BLaER1 treated with 17β-estradiol and CSF1 and Interleukin-3, amounts not matched to agents 10 nM and 100 nM (cell line): Measurements from ENCODE around the gene ANKRD13A.

ENCODE experiments used
- H3K27ac ChIP-seq, 11 experiments: shearing (Covaris generic); formaldehyde crosslinking; 2 replicates each; pipeline ENCODE4 v1.8.1; 2022
- H3K27me3 ChIP-seq, 11 experiments: shearing (Covaris generic); formaldehyde crosslinking; 2 replicates each; pipeline ENCODE4 v1.8.1; 2022
- H3K36me3 ChIP-seq, 11 experiments: shearing (Covaris generic); formaldehyde crosslinking; 2 replicates each; pipeline ENCODE4 v1.8.1; 2022
- H3K4me1 ChIP-seq, 10 experiments: shearing (Covaris generic); formaldehyde crosslinking; 2 replicates each; pipeline ENCODE4 v1.8.1; 2022
- H3K4me2 ChIP-seq, 11 experiments: shearing (Covaris generic); formaldehyde crosslinking; 2 replicates each; pipeline ENCODE4 v1.8.1; 2022
- H3K4me3 ChIP-seq, 10 experiments: shearing (Covaris generic); formaldehyde crosslinking; 2 replicates each; pipeline ENCODE4 v1.8.1; 2022
- H3K9ac ChIP-seq, 11 experiments: shearing (Covaris generic); formaldehyde crosslinking; 2 replicates each; pipeline ENCODE4 v1.8.1; 2022
- H3K9me3 ChIP-seq, 11 experiments: shearing (Covaris generic); formaldehyde crosslinking; replicated peaks in 1 of 11; 2 replicates each; pipeline ENCODE4 v1.8.1; 2022
- H4K20me1 ChIP-seq, 11 experiments: shearing (Covaris generic); formaldehyde crosslinking; 2 replicates each; pipeline ENCODE4 v1.8.1; 2022
- Cebpa-rat ChIP-seq, 11 experiments: shearing (Covaris generic); IDR thresholded peaks; 2 replicates each; pipeline ENCODE4 v1.8.1; 2022

ANKRD13A gene

DNA sequence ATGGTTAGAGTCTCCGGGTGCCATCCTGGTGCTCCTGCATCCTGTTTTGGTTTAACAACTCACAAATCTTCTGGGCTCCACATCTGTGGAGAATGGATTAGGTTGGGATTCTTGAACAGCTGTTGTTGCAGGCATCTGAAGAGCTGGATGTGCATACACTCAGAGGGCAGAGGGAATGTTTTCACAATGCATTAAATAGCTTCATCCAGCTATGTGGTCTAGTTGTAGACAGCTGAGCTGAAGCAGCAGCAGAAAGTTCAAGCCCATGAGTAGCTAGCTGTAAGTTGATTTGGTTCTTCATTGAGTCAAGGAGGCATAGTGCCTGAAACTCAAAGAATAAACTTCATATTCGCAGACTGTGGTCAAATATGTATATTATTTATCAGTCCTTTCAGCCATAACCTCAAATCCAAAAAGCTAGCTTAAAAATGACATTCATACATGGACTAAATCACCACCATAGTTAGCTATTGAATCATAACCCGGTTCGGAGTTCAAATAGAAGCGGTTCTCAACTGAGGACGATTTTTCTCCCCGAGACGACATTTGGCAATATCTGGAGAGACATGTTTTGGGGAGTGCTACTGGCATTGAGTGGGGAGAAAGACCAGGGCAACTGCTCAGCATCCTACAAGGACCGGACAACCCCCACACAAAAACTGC, 858 bp upstream of the ANKRD13A start:
- peak overlapping the region; percentile 91 to 98 (median 96) for H3K9ac ChIP-seq
- TF ChIP-seq Cebpa-rat (IDR thresholded peaks at IDR 0.05): no peak
- H3K27ac ChIP-seq: peak overlapping the region; percentile 92 to 99 (median 97); a peak in 21 of 22 replicates

DNA sequence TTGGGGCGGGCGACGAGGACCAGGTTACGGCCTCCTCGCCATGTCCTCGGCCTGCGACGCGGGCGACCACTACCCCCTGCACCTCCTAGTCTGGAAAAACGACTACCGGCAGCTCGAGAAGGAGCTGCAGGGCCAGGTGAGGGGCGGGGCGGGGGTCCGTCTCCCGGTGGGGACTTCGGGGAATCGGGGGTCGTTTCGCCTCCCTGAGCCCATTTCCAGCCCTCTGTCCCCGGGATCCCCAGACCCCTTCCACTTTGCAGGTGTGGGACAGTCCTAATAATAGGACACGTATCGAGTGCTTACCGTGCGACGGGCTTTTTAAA, 380 bp downstream of the ANKRD13A start:
- no peak for TF ChIP-seq Cebpa-rat (IDR thresholded peaks at IDR 0.05)
- peaks cover 9 to 25% (median 16%) of the 10 kb centered on the region in 11 experiments; a peak in 18 of 22 replicates for H3K36me3 ChIP-seq
- peaks cover 28 to 55% (median 39%) of the 10 kb centered on the region in 10 experiments for H3K4me1 ChIP-seq
- H3K27ac ChIP-seq: peak overlapping the region; percentile 92 to 99 (median 97)
- peaks cover 0 to 34% (median 23%) of the 10 kb centered on the region in 11 experiments; a peak in 18 of 22 replicates for H3K27me3 ChIP-seq
- H3K9me3 ChIP-seq: peaks cover 0 to 1% (median 0%) of the 10 kb centered on the region in 11 experiments; a peak in 1 of 22 replicates
- H4K20me1 ChIP-seq: peaks cover 0 to 44% (median 8%) of the 10 kb centered on the region in 11 experiments; a peak in 10 of 22 replicates
- peak overlapping the region; percentile 91 to 98 (median 96) for H3K9ac ChIP-seq
- H3K4me3 ChIP-seq: peak overlapping the region; percentile 85 to 98 (median 94)
- peak overlapping the region; percentile 89 to 98 (median 93) for H3K4me2 ChIP-seq

More for the DNA sequence above, 858 bp upstream of the ANKRD13A start:
- no peaks in the 10 kb centered on the region for H3K9me3 ChIP-seq
- H3K4me2 ChIP-seq: peak overlapping the region; percentile 89 to 98 (median 93)
- peaks cover 0 to 34% (median 23%) of the 10 kb centered on the region in 11 experiments; a peak in 18 of 22 replicates for H3K27me3 ChIP-seq
- peaks cover 39 to 66% (median 48%) of the 10 kb centered on the region in 10 experiments for H3K4me1 ChIP-seq
- H3K4me3 ChIP-seq: peak overlapping the region; percentile 85 to 98 (median 94); a peak in 19 of 20 replicates
- H4K20me1 ChIP-seq: peaks cover 0 to 43% (median 19%) of the 10 kb centered on the region in 11 experiments; a peak in 13 of 22 replicates
- peaks cover 7 to 19% (median 10%) of the 10 kb centered on the region in 11 experiments; a peak in 18 of 22 replicates for H3K36me3 ChIP-seq

DNA sequence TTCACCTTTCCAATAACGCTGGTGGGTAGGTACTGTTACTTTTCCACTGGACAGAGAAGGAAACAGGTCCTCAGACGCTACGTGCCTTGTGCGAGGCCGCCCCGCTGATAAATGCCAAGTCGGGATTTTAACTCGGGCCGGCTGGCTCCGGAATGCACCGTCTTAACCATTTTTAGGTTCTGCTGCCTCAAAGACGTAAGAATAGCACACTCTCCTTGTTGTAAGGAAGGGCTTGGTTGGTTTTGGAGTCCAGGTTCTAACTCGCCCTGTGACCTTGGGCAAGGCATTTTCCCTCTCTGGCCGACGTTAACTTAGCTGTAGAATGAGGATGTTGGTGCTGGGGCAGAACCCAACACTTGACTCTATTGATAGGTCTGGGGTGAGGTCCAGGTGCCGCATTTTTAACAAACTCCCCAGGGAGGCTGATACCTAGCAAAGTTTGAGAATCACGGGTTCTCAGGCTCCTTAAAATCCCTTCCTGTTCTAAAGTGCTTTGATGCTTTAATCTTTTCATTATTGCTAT, 814 bp downstream of the ANKRD13A start:
- Histone ChIP-seq H3K9me3 (peaks cover 0 to 6% (median 0%) of the 10 kb centered on the region in 11 experiments; a peak in 3 of 22 replicates), H3K36me3 (peaks cover 9 to 29% (median 17%) of the 10 kb centered on the region in 11 experiments; a peak in 18 of 22 replicates), H3K27me3 (peaks cover 0 to 34% (median 23%) of the 10 kb centered on the region in 11 experiments; a peak in 18 of 22 replicates), H3K27ac (peak overlapping the region; percentile 92 to 99 (median 97); a peak in 21 of 22 replicates), H3K4me3 (peak overlapping the region; percentile 85 to 98 (median 94)), H3K4me1 (peaks cover 28 to 55% (median 37%) of the 10 kb centered on the region in 10 experiments), H3K9ac (peak overlapping the region; percentile 91 to 98 (median 96)), H3K4me2 (peak overlapping the region; percentile 89 to 98 (median 93)), H4K20me1 (peaks cover 0 to 44% (median 7%) of the 10 kb centered on the region in 11 experiments; a peak in 8 of 22 replicates)
- TF ChIP-seq Cebpa-rat (IDR thresholded peaks at IDR 0.05): no peak

DNA sequence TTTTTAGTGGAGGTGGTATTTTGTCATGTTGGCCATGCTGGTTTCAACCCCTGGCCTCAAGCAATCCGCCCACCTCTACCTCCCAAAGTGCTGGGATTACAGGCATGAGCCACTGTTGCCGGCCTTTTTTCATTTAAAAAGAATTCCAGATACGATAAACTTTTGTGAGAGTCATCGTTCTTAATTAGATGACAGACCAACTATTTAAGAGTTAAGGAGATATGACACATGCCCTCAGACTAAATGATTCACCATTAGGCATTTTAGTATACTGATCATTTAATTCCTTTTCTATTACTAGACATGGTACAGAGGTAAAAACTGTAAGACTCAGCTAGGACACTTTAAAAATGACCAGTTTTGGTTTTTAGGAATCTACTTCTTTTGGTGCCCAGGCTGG, 2.4 kb downstream of the ANKRD13A start:
- peak overlapping the region in 9 of 11 experiments; percentile 10 to 98 (median 92); a peak in 8 of 22 replicates for H3K4me2 ChIP-seq
- peaks cover 0 to 34% (median 23%) of the 10 kb centered on the region in 11 experiments; a peak in 18 of 22 replicates for H3K27me3 ChIP-seq
- no peak overlapping the region for H3K27ac ChIP-seq
- H3K4me1 ChIP-seq: peaks cover 26 to 53% (median 36%) of the 10 kb centered on the region in 10 experiments
- H3K9me3 ChIP-seq: peaks cover 0 to 21% (median 10%) of the 10 kb centered on the region in 11 experiments; a peak in 12 of 22 replicates
- H3K4me3 ChIP-seq: no peak overlapping the region
- H4K20me1 ChIP-seq: peaks cover 0 to 44% (median 7%) of the 10 kb centered on the region in 11 experiments; a peak in 8 of 22 replicates
- peaks cover 9 to 45% (median 23%) of the 10 kb centered on the region in 11 experiments; a peak in 19 of 22 replicates for H3K36me3 ChIP-seq
- TF ChIP-seq Cebpa-rat (IDR thresholded peaks at IDR 0.05): no peak
- no peak overlapping the region for H3K9ac ChIP-seq

- H3K27ac ChIP-seq: no peak overlapping the region
- peaks cover 0 to 32% (median 23%) of the 10 kb centered on the region in 11 experiments; a peak in 18 of 22 replicates for H3K27me3 ChIP-seq
- peaks cover 0 to 44% (median 7%) of the 10 kb centered on the region in 11 experiments; a peak in 8 of 22 replicates for H4K20me1 ChIP-seq
- H3K4me2 ChIP-seq: no peak overlapping the region; a peak in 1 of 22 replicates
- H3K4me3 ChIP-seq: no peak overlapping the region
- no peak overlapping the region for H3K9ac ChIP-seq
- peaks cover 0 to 32% (median 23%) of the 10 kb centered on the region in 11 experiments; a peak in 14 of 22 replicates for H3K9me3 ChIP-seq
- H3K4me1 ChIP-seq: peaks cover 20 to 40% (median 30%) of the 10 kb centered on the region in 10 experiments
- no peak for TF ChIP-seq Cebpa-rat (IDR thresholded peaks at IDR 0.05)
- H3K36me3 ChIP-seq: peaks cover 9 to 51% (median 29%) of the 10 kb centered on the region in 11 experiments; a peak in 19 of 22 replicates
Observed at GRCh38 chr12:110002676-110003515, 3.7 kb downstream of the ANKRD13A start.

DNA sequence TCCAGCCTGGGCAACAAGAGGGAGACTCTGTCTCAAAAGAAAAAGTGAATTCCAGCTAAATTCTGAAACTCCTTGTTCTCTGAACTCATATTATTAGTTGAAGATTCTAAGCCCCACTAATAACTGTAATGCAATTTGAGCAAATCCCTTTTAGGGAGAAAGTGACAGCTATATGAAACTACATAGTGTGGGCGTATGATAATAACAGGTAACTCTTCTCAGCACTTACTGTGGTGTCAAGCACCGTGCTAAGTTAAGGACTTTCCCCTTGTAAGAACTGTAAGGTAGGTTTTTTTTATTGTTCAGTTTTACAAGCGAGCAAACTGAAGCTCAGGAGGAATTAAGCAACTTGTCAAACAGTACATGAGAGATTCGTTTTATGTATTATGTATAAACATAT, 5.4 kb downstream of the ANKRD13A start:
- peaks cover 0 to 20% (median 18%) of the 10 kb centered on the region in 11 experiments; a peak in 18 of 22 replicates for H3K27me3 ChIP-seq
- peaks cover 13 to 39% (median 20%) of the 10 kb centered on the region in 10 experiments for H3K4me1 ChIP-seq
- peaks cover 0 to 33% (median 23%) of the 10 kb centered on the region in 11 experiments; a peak in 14 of 22 replicates for H3K9me3 ChIP-seq
- no peak overlapping the region for H3K9ac ChIP-seq
- no peak overlapping the region for H3K4me3 ChIP-seq
- H3K27ac ChIP-seq: no peak overlapping the region
- no peak overlapping the region for H3K4me2 ChIP-seq
- H4K20me1 ChIP-seq: peaks cover 0 to 41% (median 7%) of the 10 kb centered on the region in 11 experiments; a peak in 8 of 22 replicates
- no peak for TF ChIP-seq Cebpa-rat (IDR thresholded peaks at IDR 0.05)
- peaks cover 9 to 53% (median 29%) of the 10 kb centered on the region in 11 experiments; a peak in 19 of 22 replicates for H3K36me3 ChIP-seq

- Histone ChIP-seq H3K9me3 (peaks cover 0 to 33% (median 23%) of the 10 kb centered on the region in 11 experiments; a peak in 14 of 22 replicates), H3K27me3 (peaks cover 0 to 12% (median 9%) of the 10 kb centered on the region in 11 experiments; a peak in 18 of 22 replicates), H3K36me3 (peaks cover 14 to 61% (median 34%) of the 10 kb centered on the region in 11 experiments; a peak in 19 of 22 replicates), H3K9ac (no peak overlapping the region), H4K20me1 (peaks cover 0 to 34% (median 5%) of the 10 kb centered on the region in 11 experiments; a peak in 7 of 22 replicates), H3K4me3 (no peak overlapping the region), H3K4me2 (peak overlapping the region in 6 of 11 experiments; percentile 1 to 30 (median 6); a peak in 4 of 22 replicates), H3K4me1 (peaks cover 7 to 36% (median 14%) of the 10 kb centered on the region in 10 experiments), H3K27ac (peak overlapping the region in 1 of 11 experiments; percentile 17; a peak in 1 of 22 replicates)
- no peak for TF ChIP-seq Cebpa-rat (IDR thresholded peaks at IDR 0.05)
Observed at GRCh38 chr12:110005319-110005973, 6.2 kb downstream of the ANKRD13A start.
